Measurements from ENCODE around the gene CIRBP. TPM values are rescaled to one million over a fixed set of nuclear protein-coding genes. Genes with fewer than 3 reads are reported as not detected.
A peak's percentile ranks its signal among the peaks of the same experiment; 100 is the strongest.

Gene CIRBP
- total and polyA plus RNA-seq, 2 donors (not counting 1 experiment from before 2014, with no cell fraction given) = 643 to 1,164 TPM

DNA sequence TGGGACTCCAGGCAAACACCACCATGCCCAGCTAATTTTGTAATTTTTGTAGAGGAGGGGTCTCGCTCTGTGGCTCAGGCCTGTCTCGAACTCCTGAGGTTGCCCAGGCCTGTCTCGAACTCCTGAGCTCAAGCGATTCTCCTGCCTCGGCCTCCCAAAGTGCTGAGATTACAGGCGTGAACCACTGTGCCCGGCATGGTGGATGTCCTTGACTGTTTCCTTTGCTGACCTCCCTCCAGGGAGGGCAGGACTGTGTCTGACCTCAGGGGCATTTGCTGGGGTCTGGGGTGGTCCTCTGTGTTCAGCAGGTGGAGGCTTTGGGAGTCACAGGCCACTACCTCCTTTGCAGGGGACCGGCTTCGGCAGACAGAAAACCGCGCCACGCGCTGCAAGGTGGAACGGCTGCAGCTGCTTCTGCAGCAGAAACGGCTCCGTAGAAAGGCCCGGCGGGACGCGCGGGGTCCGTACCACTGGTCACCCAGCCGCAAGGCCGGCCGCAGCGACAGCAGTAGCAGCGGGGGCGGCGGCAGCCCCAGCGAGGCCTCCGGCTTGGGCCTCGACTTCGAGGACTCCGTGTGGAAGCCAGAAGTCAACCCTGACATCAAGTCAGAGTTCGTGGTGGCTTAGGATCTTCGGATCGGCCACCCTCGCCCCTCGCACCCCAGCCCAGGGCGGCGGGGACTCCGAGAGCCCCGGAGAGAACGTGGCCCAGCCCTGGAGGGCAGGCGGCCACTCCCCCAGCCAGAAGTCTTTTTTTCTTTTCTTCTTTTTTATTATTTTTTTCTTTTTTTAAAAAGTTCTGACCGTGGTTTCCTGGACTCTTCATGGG is 12.3 kb upstream of the CIRBP start:
- Histone ChIP-seq H4K20me1 (ENCODE audit: control insufficient read depth, insufficient read depth, low read length, poor library complexity, severe bottlenecking) (peaks cover 52% of the 10 kb centered on the region), H3K27me3 (replicated peaks in 1 of 4; ENCODE audit: control extremely low read depth in 1 of 4, control insufficient read depth in 3 of 4, insufficient read depth in 4 of 4, low read length in 3 of 4) (no peaks in the 10 kb centered on the region), H3K27ac (ENCODE audit: low read length in 2 of 2) (no peak overlapping the region), H3K36me3 (replicated peaks in 1 of 2; ENCODE audit: control extremely low read depth in 1 of 2, control insufficient read depth in 1 of 2, extremely low read depth in 1 of 2, insufficient read depth in 2 of 2, low read length in 1 of 2) (peaks cover 0 to 44% of the 10 kb centered on the region in 2 experiments), H3K9me3 (ENCODE audit: control extremely low read depth in 1 of 3, control insufficient read depth in 2 of 3, insufficient read depth in 1 of 3, low read length in 2 of 3) (no peaks in the 10 kb centered on the region), H3K4me2 (replicated peaks; ENCODE audit: low read depth, low read length, poor library complexity, severe bottlenecking) (no peak overlapping the region), H3K4me1 (ENCODE audit: control insufficient read depth in 2 of 2, insufficient read depth in 2 of 2, low read length in 2 of 2) (peaks cover 54 to 91% of the 10 kb centered on the region in 2 donors), H3K4me3 (ENCODE audit: control extremely low read depth in 1 of 5, extremely low read depth in 1 of 5, insufficient read depth in 1 of 5, low read depth in 2 of 5, low read length in 4 of 5) (no peak overlapping the region), H3K79me2 (ENCODE audit: control insufficient read depth, insufficient read depth, low read length) (peaks cover 62% of the 10 kb centered on the region), H3K9ac (ENCODE audit: low read length) (no peak overlapping the region), H2AFZ (ENCODE audit: insufficient read depth, low read depth, low read length, poor library complexity, severe bottlenecking) (no peak overlapping the region)
- peaks cover 71% of the 10 kb centered on the region for H3K4me1 Mint-ChIP-seq
- H3K9me3 Mint-ChIP-seq (ENCODE audit: insufficient read depth) = no peaks in the 10 kb centered on the region
- ChIA-PET CTCF (interaction anchor here (1.3 to 5.8 kb wide), 3 partner anchors 8 to 12 kb away, joined by 4 to 113 read pairs (median 18); no protein-coding TSS in a partner anchor), POLR2A (interaction anchor here (0.6 to 10.7 kb wide), 2 partner anchors 8 to 1450 kb away, joined by 5 to 305 read pairs; partner anchors contain the start of gene CIRBP)
- ATAC-seq (ENCODE audit: low read depth) (no peak), DNase-seq (no peak)
- TF ChIP-seq EZH2 (IDR thresholded peaks at IDR 0.05; ENCODE audit: borderline replicate concordance, insufficient read depth, low read depth, low read length, poor library complexity, severe bottlenecking) = no peak
- TF ChIP-seq, protein P1, sequence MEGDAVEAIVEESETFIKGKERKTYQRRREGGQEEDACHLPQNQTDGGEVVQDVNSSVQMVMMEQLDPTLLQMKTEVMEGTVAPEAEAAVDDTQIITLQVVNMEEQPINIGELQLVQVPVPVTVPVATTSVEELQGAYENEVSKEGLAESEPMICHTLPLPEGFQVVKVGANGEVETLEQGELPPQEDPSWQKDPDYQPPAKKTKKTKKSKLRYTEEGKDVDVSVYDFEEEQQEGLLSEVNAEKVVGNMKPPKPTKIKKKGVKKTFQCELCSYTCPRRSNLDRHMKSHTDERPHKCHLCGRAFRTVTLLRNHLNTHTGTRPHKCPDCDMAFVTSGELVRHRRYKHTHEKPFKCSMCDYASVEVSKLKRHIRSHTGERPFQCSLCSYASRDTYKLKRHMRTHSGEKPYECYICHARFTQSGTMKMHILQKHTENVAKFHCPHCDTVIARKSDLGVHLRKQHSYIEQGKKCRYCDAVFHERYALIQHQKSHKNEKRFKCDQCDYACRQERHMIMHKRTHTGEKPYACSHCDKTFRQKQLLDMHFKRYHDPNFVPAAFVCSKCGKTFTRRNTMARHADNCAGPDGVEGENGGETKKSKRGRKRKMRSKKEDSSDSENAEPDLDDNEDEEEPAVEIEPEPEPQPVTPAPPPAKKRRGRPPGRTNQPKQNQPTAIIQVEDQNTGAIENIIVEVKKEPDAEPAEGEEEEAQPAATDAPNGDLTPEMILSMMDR (IDR thresholded peaks at IDR 0.05) = no peak
- H3K4me3 Mint-ChIP-seq = peak overlapping the region; percentile 59
- no peaks in the 10 kb centered on the region for H3K27me3 Mint-ChIP-seq
- H3K27ac Mint-ChIP-seq = peak overlapping the region; percentile 81
- WGBS (ENCODE audit: insufficient coverage) = 87% methylated on average over 40 of the region's 46 CpGs
- intact Hi-C loops (cut with micrococcal nuclease) = no loop called here
